ENCODE results near the gene ABCC11. TPM values are rescaled to one million over a fixed set of nuclear protein-coding genes. Genes with fewer than 3 reads are reported as not detected.

Gene ABCC11
- total RNA-seq, 1 experiment from 2014 or later = 0.34 TPM

DNA sequence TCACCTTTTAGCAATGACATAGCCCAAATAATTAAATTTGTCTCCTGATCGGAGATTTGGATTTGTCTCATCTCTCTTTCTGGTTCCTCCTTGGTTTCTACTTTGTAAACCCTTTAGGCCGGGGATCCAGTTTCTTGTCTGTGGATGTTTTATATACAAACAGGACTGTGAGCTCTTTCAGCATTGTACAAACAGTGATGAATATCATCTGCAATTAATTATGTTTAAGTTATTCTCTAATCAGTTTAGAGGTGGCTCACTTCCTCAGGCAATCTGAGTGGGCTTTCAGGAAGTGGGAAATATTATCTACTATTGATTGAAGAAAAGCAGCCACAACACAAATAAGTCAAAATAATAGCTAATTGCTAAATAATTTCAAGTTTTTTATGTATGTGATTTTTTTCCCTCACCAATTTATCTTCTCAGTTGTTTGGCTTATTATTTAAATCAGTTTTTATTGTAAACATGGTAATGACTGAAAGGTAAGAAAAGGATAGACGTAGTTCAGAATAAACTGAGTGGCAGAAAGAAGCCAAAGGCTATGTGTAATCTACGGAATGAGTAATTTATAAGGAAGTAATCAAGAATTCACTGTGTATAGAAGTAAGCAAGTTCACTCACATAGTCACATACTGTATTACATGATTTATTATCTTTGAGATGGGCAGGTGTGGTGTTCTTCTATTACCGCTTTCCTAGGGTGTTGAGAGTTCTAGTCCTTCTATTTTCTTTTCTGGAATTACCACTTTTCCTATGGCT is 3.4 kb upstream of the ABCC11 start:
- intact Hi-C loops (cut with micrococcal nuclease; ENCODE audit: unreplicated experiment) = no loop called here
- Mint-ChIP-seq H3K9me3 (ENCODE audit: unreplicated experiment) (no peaks in the 10 kb centered on the region), H3K4me1 (ENCODE audit: low read depth, unreplicated experiment) (no peaks in the 10 kb centered on the region), H3K27me3 (ENCODE audit: insufficient read depth, unreplicated experiment) (no peaks in the 10 kb centered on the region), H3K4me3 (ENCODE audit: unreplicated experiment) (no peak overlapping the region), H3K27ac (ENCODE audit: unreplicated experiment) (no peak overlapping the region), H3K36me3 (ENCODE audit: insufficient read depth, unreplicated experiment) (peaks cover 12% of the 10 kb centered on the region)
- BruUV-seq (replicated peaks) = no TSS peak
- Histone ChIP-seq H3K27me3 (replicated peaks; ENCODE audit: control insufficient read depth, insufficient read depth, low read length) (no peaks in the 10 kb centered on the region), H3K36me3 (ENCODE audit: control insufficient read depth, insufficient read depth, low read length) (peaks cover 2% of the 10 kb centered on the region; the same call in 1 of the 2 replicates), H3K4me3 (ENCODE audit: low read depth, low read length) (no peak overlapping the region), H3K9me3 (no peaks in the 10 kb centered on the region), H3K4me1 (no peaks in the 10 kb centered on the region)
- POLR2A ChIA-PET = no interaction called here
- no peak for DNase-seq
- CTCF ChIA-PET = interaction anchor here (0.6 to 0.7 kb wide), 2 partner anchors 16 to 805 kb away, joined by 3 read pairs; no protein-coding TSS in a partner anchor
- TF ChIP-seq, protein P1, sequence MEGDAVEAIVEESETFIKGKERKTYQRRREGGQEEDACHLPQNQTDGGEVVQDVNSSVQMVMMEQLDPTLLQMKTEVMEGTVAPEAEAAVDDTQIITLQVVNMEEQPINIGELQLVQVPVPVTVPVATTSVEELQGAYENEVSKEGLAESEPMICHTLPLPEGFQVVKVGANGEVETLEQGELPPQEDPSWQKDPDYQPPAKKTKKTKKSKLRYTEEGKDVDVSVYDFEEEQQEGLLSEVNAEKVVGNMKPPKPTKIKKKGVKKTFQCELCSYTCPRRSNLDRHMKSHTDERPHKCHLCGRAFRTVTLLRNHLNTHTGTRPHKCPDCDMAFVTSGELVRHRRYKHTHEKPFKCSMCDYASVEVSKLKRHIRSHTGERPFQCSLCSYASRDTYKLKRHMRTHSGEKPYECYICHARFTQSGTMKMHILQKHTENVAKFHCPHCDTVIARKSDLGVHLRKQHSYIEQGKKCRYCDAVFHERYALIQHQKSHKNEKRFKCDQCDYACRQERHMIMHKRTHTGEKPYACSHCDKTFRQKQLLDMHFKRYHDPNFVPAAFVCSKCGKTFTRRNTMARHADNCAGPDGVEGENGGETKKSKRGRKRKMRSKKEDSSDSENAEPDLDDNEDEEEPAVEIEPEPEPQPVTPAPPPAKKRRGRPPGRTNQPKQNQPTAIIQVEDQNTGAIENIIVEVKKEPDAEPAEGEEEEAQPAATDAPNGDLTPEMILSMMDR (IDR thresholded peaks at IDR 0.05; ENCODE audit: insufficient read depth in 1 of 2, low read depth in 1 of 2, low read length in 1 of 2, severe bottlenecking in 1 of 2, unreplicated experiment in 1 of 2) = no peak

DNA sequence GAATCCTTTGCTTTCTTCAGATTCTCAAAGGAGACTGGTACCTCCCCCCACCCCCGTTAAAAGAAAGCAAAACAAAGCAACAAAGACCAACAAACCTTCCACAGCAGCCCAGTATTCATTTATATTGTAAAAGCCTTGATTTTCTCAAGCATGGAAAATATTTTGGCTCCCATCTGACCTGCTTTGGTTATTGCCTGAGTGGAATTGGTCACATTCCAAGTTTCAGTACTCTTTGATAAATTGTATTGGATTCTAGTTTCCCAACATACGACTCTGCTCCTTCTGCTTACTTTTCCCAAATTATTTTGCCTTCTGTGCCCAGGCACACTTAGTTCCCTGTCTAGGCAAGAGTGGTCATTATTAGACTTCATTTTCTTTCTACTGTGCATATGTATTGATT is 1.3 kb downstream of the ABCC11 start:
- Histone ChIP-seq H3K4me1 (peaks cover 7% of the 10 kb centered on the region; the same call in 1 of the 2 replicates), H3K36me3 (ENCODE audit: control insufficient read depth, insufficient read depth, low read length) (peaks cover 2% of the 10 kb centered on the region; the same call in 1 of the 2 replicates), H3K4me3 (ENCODE audit: low read depth, low read length) (no peak overlapping the region), H3K9me3 (no peaks in the 10 kb centered on the region), H3K27me3 (replicated peaks; ENCODE audit: control insufficient read depth, insufficient read depth, low read length) (no peaks in the 10 kb centered on the region)
- intact Hi-C loops (cut with micrococcal nuclease; ENCODE audit: unreplicated experiment) = no loop called here
- H3K36me3 Mint-ChIP-seq (ENCODE audit: insufficient read depth, unreplicated experiment) = no peaks in the 10 kb centered on the region
- no peak overlapping the region for H3K27ac Mint-ChIP-seq (ENCODE audit: unreplicated experiment)
- H3K4me3 Mint-ChIP-seq (ENCODE audit: unreplicated experiment) = peak overlapping the region; percentile 83
- H3K27me3 Mint-ChIP-seq (ENCODE audit: insufficient read depth, unreplicated experiment) = no peaks in the 10 kb centered on the region
- TF ChIP-seq, protein P1 (IDR thresholded peaks at IDR 0.05; ENCODE audit: insufficient read depth in 1 of 2, low read depth in 1 of 2, low read length in 1 of 2, severe bottlenecking in 1 of 2, unreplicated experiment in 1 of 2) = no peak
- H3K4me1 Mint-ChIP-seq (ENCODE audit: low read depth, unreplicated experiment) = no peaks in the 10 kb centered on the region
- no TSS peak for BruUV-seq (replicated peaks)
- H3K9me3 Mint-ChIP-seq (ENCODE audit: unreplicated experiment) = no peaks in the 10 kb centered on the region
- ChIA-PET CTCF (no interaction called here), POLR2A (no interaction called here)
- no peak for DNase-seq

DNA sequence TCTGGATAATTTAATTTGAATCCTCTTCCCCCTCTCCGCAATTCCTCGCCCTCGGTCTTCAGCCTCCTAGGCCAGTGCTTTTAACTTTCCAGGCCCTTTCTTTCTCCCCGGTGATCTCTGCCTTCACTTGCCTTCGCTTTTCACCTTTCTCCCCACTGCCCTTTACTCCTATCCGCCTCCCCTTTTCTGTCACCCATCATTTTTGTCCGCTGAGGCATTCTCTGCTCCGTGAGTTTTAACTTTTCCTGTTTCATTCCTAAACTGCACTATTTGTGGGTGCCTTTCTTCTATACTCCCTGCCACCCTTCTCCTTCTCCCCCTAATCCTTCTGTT is 2.5 kb downstream of the ABCC11 start:
- Histone ChIP-seq H3K36me3 (ENCODE audit: control insufficient read depth, insufficient read depth, low read length) (peaks cover 2% of the 10 kb centered on the region; the same call in 1 of the 2 replicates), H3K4me3 (ENCODE audit: low read depth, low read length) (peak overlapping the region; percentile 99), H3K27me3 (replicated peaks; ENCODE audit: control insufficient read depth, insufficient read depth, low read length) (no peaks in the 10 kb centered on the region), H3K4me1 (peaks cover 7% of the 10 kb centered on the region; the same call in 1 of the 2 replicates), H3K9me3 (no peaks in the 10 kb centered on the region)
- ChIA-PET POLR2A (interaction anchor here (0.5 kb wide), 1 partner anchor 29 kb away, joined by 3 read pairs; no protein-coding TSS in a partner anchor), CTCF (no interaction called here)
- H3K27ac Mint-ChIP-seq (ENCODE audit: unreplicated experiment) = peak overlapping the region; percentile 81
- H3K27me3 Mint-ChIP-seq (ENCODE audit: insufficient read depth, unreplicated experiment) = no peaks in the 10 kb centered on the region
- TF ChIP-seq, protein P1 (IDR thresholded peaks at IDR 0.05; ENCODE audit: insufficient read depth in 1 of 2, low read depth in 1 of 2, low read length in 1 of 2, severe bottlenecking in 1 of 2, unreplicated experiment in 1 of 2) = no peak
- no peaks in the 10 kb centered on the region for H3K9me3 Mint-ChIP-seq (ENCODE audit: unreplicated experiment)
- intact Hi-C loops (cut with micrococcal nuclease; ENCODE audit: unreplicated experiment) = no loop called here
- H3K4me3 Mint-ChIP-seq (ENCODE audit: unreplicated experiment) = peak overlapping the region; percentile 83
- BruUV-seq (replicated peaks) = no TSS peak
- H3K36me3 Mint-ChIP-seq (ENCODE audit: insufficient read depth, unreplicated experiment) = no peaks in the 10 kb centered on the region
- DNase-seq = no peak
- H3K4me1 Mint-ChIP-seq (ENCODE audit: low read depth, unreplicated experiment) = no peaks in the 10 kb centered on the region
